Adrenal gland (tissue), 5 donors: ENCODE results near the gene GLYATL1.

ENCODE experiments used
- CTCF ChIP-seq, 6 experiments: fragments of 450-650 bp in 4 of 6; fragments of 200-600 bp in 2 of 6; sonication (generic) in 1 of 6; IDR thresholded peaks; 1 replicate in 5 of 6; 2 replicates in 1 of 6; pipeline versions ENCODE4 v1.5.1 to v1.8.0; 2016 to 2021; ENCODE audit warnings: antibody characterized with exemption in 6 of 6, mild to moderate bottlenecking in 2 of 6, moderate library complexity in 1 of 6
- POLR2A ChIP-seq, 2 donors: fragments of 450-650 bp; IDR thresholded peaks; one replicate each; pipeline ENCODE4 v1.6.1; 2017; ENCODE audit warnings: antibody characterized with exemption in 2 of 2, mild to moderate bottlenecking in 2 of 2, moderate library complexity in 1 of 2
- donor health status: DM: no; HTN: no; CAD: no.

DNA sequence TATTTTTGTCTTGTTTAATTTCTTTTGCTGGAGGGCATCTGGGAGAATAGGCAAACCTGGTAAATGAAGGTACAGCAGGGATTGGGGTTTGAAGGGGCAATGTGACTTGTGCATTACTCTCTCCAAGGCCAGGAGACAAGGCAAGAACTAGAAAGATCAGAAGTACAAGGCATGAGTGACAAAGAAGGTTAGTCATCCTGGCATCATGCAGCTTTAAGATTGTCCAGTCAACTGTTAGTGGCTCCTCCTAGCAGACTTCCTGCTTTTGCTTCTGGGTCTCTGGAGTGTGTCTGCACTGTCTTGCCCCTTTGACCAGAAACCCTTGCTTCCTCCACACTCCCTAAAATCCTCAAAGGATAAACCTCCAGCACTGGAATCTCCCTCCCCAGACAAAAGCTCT lies 27.2 kb upstream of the GLYATL1 start:
- no peak for TF ChIP-seq CTCF (IDR thresholded peaks at IDR 0.05)
- no peak for TF ChIP-seq POLR2A (IDR thresholded peaks at IDR 0.05)
